ENCODE measurements around the gene IRF3.

IRF3 gene

GRCh38 chr19:49615861-49616260 is 49.8 kb downstream of the IRF3 start:
- no peaks in the 10 kb centered on the region for H3K9me3 Mint-ChIP-seq
- no peak overlapping the region for H3K4me3 Mint-ChIP-seq
- peaks cover 3% of the 10 kb centered on the region for H3K4me1 Mint-ChIP-seq
- no peak for DNase-seq
- H3K27me3 Mint-ChIP-seq = no peaks in the 10 kb centered on the region
- CTCF ChIA-PET = no interaction called here
- H3K36me3 Mint-ChIP-seq = peaks cover 47% of the 10 kb centered on the region
- no peak overlapping the region for H3K27ac Mint-ChIP-seq

GRCh38 chr19:49614096-49614833 is 51.4 kb downstream of the IRF3 start:
- H3K9me3 Mint-ChIP-seq = no peaks in the 10 kb centered on the region
- DNase-seq = no peak
- CTCF ChIA-PET = no interaction called here
- H3K4me1 Mint-ChIP-seq = peaks cover 3% of the 10 kb centered on the region
- no peak overlapping the region for H3K27ac Mint-ChIP-seq
- peaks cover 50% of the 10 kb centered on the region for H3K36me3 Mint-ChIP-seq
- no peaks in the 10 kb centered on the region for H3K27me3 Mint-ChIP-seq
- H3K4me3 Mint-ChIP-seq = no peak overlapping the region

- H3K4me3 Mint-ChIP-seq = no peak overlapping the region
Observed at GRCh38 chr19:49613374-49613773, 52.3 kb downstream of the IRF3 start.

More at GRCh38 chr19:49613374-49613773, 52.3 kb downstream of the IRF3 start:
- Mint-ChIP-seq H3K27ac (no peak overlapping the region), H3K36me3 (peaks cover 53% of the 10 kb centered on the region), H3K4me1 (peaks cover 3% of the 10 kb centered on the region), H3K27me3 (no peaks in the 10 kb centered on the region), H3K9me3 (no peaks in the 10 kb centered on the region)
- DNase-seq = no peak
- CTCF ChIA-PET = no interaction called here
